ENCODE measurements around the gene ROPN1B. TPM values are rescaled to one million over a fixed set of nuclear protein-coding genes. Genes with fewer than 3 reads are reported as not detected.

The ROPN1B gene

GRCh38 chr3:126024049-126024854 is 55.3 kb downstream of the ROPN1B start:
- Histone ChIP-seq H3K9me3 (replicated peaks; ENCODE audit: low read length) (no peaks in the 10 kb centered on the region), H3K4me2 (ENCODE audit: low read length) (no peak overlapping the region), H3K9ac (ENCODE audit: low read depth, low read length) (no peak overlapping the region), H3K4me1 (ENCODE audit: control insufficient read depth, insufficient read depth, low read length) (no peaks in the 10 kb centered on the region), H3K27me3 (ENCODE audit: control insufficient read depth, insufficient read depth, low read length) (no peaks in the 10 kb centered on the region), H3K4me3 (ENCODE audit: low read length) (no peak overlapping the region), H3K36me3 (ENCODE audit: insufficient read depth, low read length) (peaks cover 5% of the 10 kb centered on the region)

- Histone ChIP-seq H3K36me3 (ENCODE audit: insufficient read depth, low read length) (peaks cover 5% of the 10 kb centered on the region), H3K4me2 (ENCODE audit: low read length) (no peak overlapping the region), H3K9ac (ENCODE audit: low read depth, low read length) (no peak overlapping the region), H3K4me1 (ENCODE audit: control insufficient read depth, insufficient read depth, low read length) (no peaks in the 10 kb centered on the region), H3K27me3 (ENCODE audit: control insufficient read depth, insufficient read depth, low read length) (no peaks in the 10 kb centered on the region), H3K4me3 (ENCODE audit: low read length) (no peak overlapping the region), H3K9me3 (replicated peaks; ENCODE audit: low read length) (no peaks in the 10 kb centered on the region)
These were observed 56.2 kb downstream of the ROPN1B start for GRCh38 chr3:126025116-126025729.

GRCh38 chr3:126025862-126026261 is 56.9 kb downstream of the ROPN1B start:
- Histone ChIP-seq H3K4me1 (ENCODE audit: control insufficient read depth, insufficient read depth, low read length) (no peaks in the 10 kb centered on the region), H3K4me2 (ENCODE audit: low read length) (no peak overlapping the region), H3K9me3 (replicated peaks; ENCODE audit: low read length) (no peaks in the 10 kb centered on the region), H3K36me3 (ENCODE audit: insufficient read depth, low read length) (peaks cover 5% of the 10 kb centered on the region), H3K27me3 (ENCODE audit: control insufficient read depth, insufficient read depth, low read length) (no peaks in the 10 kb centered on the region), H3K9ac (ENCODE audit: low read depth, low read length) (no peak overlapping the region), H3K4me3 (ENCODE audit: low read length) (no peak overlapping the region)

- H3K4me2 ChIP-seq (ENCODE audit: low read length): no peak overlapping the region
- H3K4me3 ChIP-seq (ENCODE audit: low read length): no peak overlapping the region
- no peaks in the 10 kb centered on the region for H3K4me1 ChIP-seq (ENCODE audit: control insufficient read depth, insufficient read depth, low read length)
- peaks cover 5% of the 10 kb centered on the region for H3K36me3 ChIP-seq (ENCODE audit: insufficient read depth, low read length)
- no peaks in the 10 kb centered on the region for H3K9me3 ChIP-seq (replicated peaks; ENCODE audit: low read length)
- no peaks in the 10 kb centered on the region for H3K27me3 ChIP-seq (ENCODE audit: control insufficient read depth, insufficient read depth, low read length)
- H3K9ac ChIP-seq (ENCODE audit: low read depth, low read length): no peak overlapping the region
These were observed 57.3 kb downstream of the ROPN1B start for GRCh38 chr3:126026277-126026751.

GRCh38 chr3:126026761-126027160 is 57.8 kb downstream of the ROPN1B start:
- H3K9me3 ChIP-seq (replicated peaks; ENCODE audit: low read length): no peaks in the 10 kb centered on the region

GRCh38 chr3:126028096-126028495 is 59.1 kb downstream of the ROPN1B start:
- Histone ChIP-seq H3K9ac (ENCODE audit: low read depth, low read length) (no peak overlapping the region), H3K4me2 (ENCODE audit: low read length) (no peak overlapping the region), H3K4me3 (ENCODE audit: low read length) (no peak overlapping the region), H3K36me3 (ENCODE audit: insufficient read depth, low read length) (peaks cover 6% of the 10 kb centered on the region), H3K9me3 (replicated peaks; ENCODE audit: low read length) (no peaks in the 10 kb centered on the region), H3K27me3 (ENCODE audit: control insufficient read depth, insufficient read depth, low read length) (no peaks in the 10 kb centered on the region), H3K4me1 (ENCODE audit: control insufficient read depth, insufficient read depth, low read length) (no peaks in the 10 kb centered on the region)

More at GRCh38 chr3:126026761-126027160, 57.8 kb downstream of the ROPN1B start:
- Histone ChIP-seq H3K4me2 (ENCODE audit: low read length) (no peak overlapping the region), H3K36me3 (ENCODE audit: insufficient read depth, low read length) (peaks cover 5% of the 10 kb centered on the region), H3K4me1 (ENCODE audit: control insufficient read depth, insufficient read depth, low read length) (no peaks in the 10 kb centered on the region), H3K4me3 (ENCODE audit: low read length) (no peak overlapping the region), H3K9ac (ENCODE audit: low read depth, low read length) (no peak overlapping the region), H3K27me3 (ENCODE audit: control insufficient read depth, insufficient read depth, low read length) (no peaks in the 10 kb centered on the region)

GRCh38 chr3:126029241-126029640 is 60.3 kb downstream of the ROPN1B start:
- no peaks in the 10 kb centered on the region for H3K9me3 ChIP-seq (replicated peaks; ENCODE audit: low read length)
- H3K4me3 ChIP-seq (ENCODE audit: low read length): no peak overlapping the region
- H3K4me2 ChIP-seq (ENCODE audit: low read length): no peak overlapping the region
- no peak overlapping the region for H3K9ac ChIP-seq (ENCODE audit: low read depth, low read length)
- no peaks in the 10 kb centered on the region for H3K27me3 ChIP-seq (ENCODE audit: control insufficient read depth, insufficient read depth, low read length)
- H3K4me1 ChIP-seq (ENCODE audit: control insufficient read depth, insufficient read depth, low read length): no peaks in the 10 kb centered on the region
- H3K36me3 ChIP-seq (ENCODE audit: insufficient read depth, low read length): peaks cover 9% of the 10 kb centered on the region

GRCh38 chr3:126030455-126030854 is 61.5 kb downstream of the ROPN1B start:
- H3K4me3 ChIP-seq (ENCODE audit: low read length): no peak overlapping the region
- peaks cover 14% of the 10 kb centered on the region for H3K36me3 ChIP-seq (ENCODE audit: insufficient read depth, low read length)
- no peak overlapping the region for H3K4me2 ChIP-seq (ENCODE audit: low read length)
- no peaks in the 10 kb centered on the region for H3K27me3 ChIP-seq (ENCODE audit: control insufficient read depth, insufficient read depth, low read length)
- H3K9ac ChIP-seq (ENCODE audit: low read depth, low read length): no peak overlapping the region
- H3K4me1 ChIP-seq (ENCODE audit: control insufficient read depth, insufficient read depth, low read length): no peaks in the 10 kb centered on the region
- no peaks in the 10 kb centered on the region for H3K9me3 ChIP-seq (replicated peaks; ENCODE audit: low read length)

GRCh38 chr3:126031981-126032471 is 63.0 kb downstream of the ROPN1B start:
- H3K4me2 ChIP-seq (ENCODE audit: low read length): no peak overlapping the region
- H3K36me3 ChIP-seq (ENCODE audit: insufficient read depth, low read length): peaks cover 14% of the 10 kb centered on the region
- H3K4me3 ChIP-seq (ENCODE audit: low read length): no peak overlapping the region
- H3K9me3 ChIP-seq (replicated peaks; ENCODE audit: low read length): no peaks in the 10 kb centered on the region
- no peaks in the 10 kb centered on the region for H3K27me3 ChIP-seq (ENCODE audit: control insufficient read depth, insufficient read depth, low read length)
- H3K4me1 ChIP-seq (ENCODE audit: control insufficient read depth, insufficient read depth, low read length): no peaks in the 10 kb centered on the region
- H3K9ac ChIP-seq (ENCODE audit: low read depth, low read length): no peak overlapping the region

Small RNA genes within 50 kb of the gene (small RNA-seq; reads per million reads assigned to genes)
- gene AC092903.1: not detected
